Neuronal stem cell (in vitro differentiated cells): ENCODE results near the gene SMARCD2.

Experiments
- DNase-seq: peaks from one replicate; pipeline ENCODE4 v3.0.0-alpha.2; 2013; ENCODE audit warnings: low spot score
- H2AFZ ChIP-seq: one replicate; pipeline ENCODE4 v1.6.1; 2013; ENCODE audit warnings: mild to moderate bottlenecking, low read length, inconsistent platforms
- H2AK5ac ChIP-seq: 2 replicates; pipeline ENCODE4 v1.6.1; 2013; ENCODE audit warnings: low read depth, mild to moderate bottlenecking, inconsistent platforms, low read length, moderate library complexity, mixed read lengths
- H2BK120ac ChIP-seq: 2 replicates; pipeline ENCODE4 v1.6.1; 2013; ENCODE audit warnings: low read depth, mild to moderate bottlenecking, inconsistent platforms, low read length, moderate library complexity, mixed read lengths
- H2BK12ac ChIP-seq: one replicate; pipeline ENCODE4 v1.6.1; 2013; ENCODE audit warnings: low read length, inconsistent platforms
- H2BK15ac ChIP-seq: 2 replicates; pipeline ENCODE4 v1.6.1; 2013; ENCODE audit warnings: mild to moderate bottlenecking, low read length, inconsistent platforms, mixed read lengths
- H2BK5ac ChIP-seq: one replicate; pipeline ENCODE4 v1.6.1; 2013; ENCODE audit warnings: inconsistent platforms, mild to moderate bottlenecking, low read length, moderate library complexity
- H3K14ac ChIP-seq: one replicate; pipeline ENCODE4 v1.6.1; 2013; ENCODE audit warnings: low read length, inconsistent platforms
- H3K18ac ChIP-seq: 2 replicates; pipeline ENCODE4 v1.6.1; 2013; ENCODE audit warnings: low read length, inconsistent platforms
- H3K23ac ChIP-seq: 2 replicates; pipeline ENCODE4 v1.6.1; 2013; ENCODE audit warnings: low read depth, mild to moderate bottlenecking, mixed read lengths, low read length, inconsistent platforms; ENCODE audit not compliant: poor library complexity
- H3K27ac ChIP-seq: replicated peaks from 3 replicates; pipeline ENCODE4 v1.5.1; 2013; ENCODE audit warnings: low read length, inconsistent platforms
- H3K27me3 ChIP-seq, 3 experiments: 2 replicates each; pipeline ENCODE4 v1.6.1; 2013; ENCODE audit warnings: low read length in 3 of 3, mild to moderate bottlenecking in 2 of 3, inconsistent platforms in 1 of 3, low read depth in 1 of 3, mixed read lengths in 1 of 3, moderate library complexity in 1 of 3; ENCODE audit not compliant: control insufficient read depth in 3 of 3, insufficient read depth in 3 of 3
- H3K36me3 ChIP-seq, 2 donors: replicated peaks in 1 of 2; 2 replicates each; pipeline ENCODE4 v1.6.1; 2013; ENCODE audit warnings: low read length in 2 of 2; ENCODE audit not compliant: control insufficient read depth in 2 of 2, insufficient read depth in 2 of 2
- H3K4ac ChIP-seq: 2 replicates; pipeline ENCODE4 v1.6.1; 2013; ENCODE audit warnings: inconsistent platforms, mild to moderate bottlenecking, low read length, moderate library complexity
- H3K4me1 ChIP-seq, 2 donors: 1 replicate in 1 of 2; 2 replicates in 1 of 2; pipeline ENCODE4 v1.6.1; 2013; ENCODE audit warnings: low read length in 2 of 2, low read depth in 1 of 2; ENCODE audit not compliant: control insufficient read depth in 2 of 2, insufficient read depth in 1 of 2
- H3K4me2 ChIP-seq: one replicate; pipeline ENCODE4 v1.6.1; 2013; ENCODE audit warnings: mild to moderate bottlenecking, low read length, inconsistent platforms; ENCODE audit not compliant: insufficient read depth, poor library complexity, severe bottlenecking
- H3K4me3 ChIP-seq, 2 donors: 2 replicates each; pipeline ENCODE4 v1.5.1; 2013; ENCODE audit warnings: low read length in 2 of 2, mild to moderate bottlenecking in 2 of 2, inconsistent platforms in 1 of 2, moderate library complexity in 1 of 2
- H3K79me1 ChIP-seq: one replicate; pipeline ENCODE4 v1.6.1; 2013; ENCODE audit warnings: low read depth, mild to moderate bottlenecking, inconsistent platforms, low read length, moderate library complexity
- H3K9ac ChIP-seq: one replicate; pipeline ENCODE4 v1.6.1; 2013; ENCODE audit warnings: mild to moderate bottlenecking, low read depth, low read length, inconsistent platforms; ENCODE audit not compliant: poor library complexity
- H3K9me3 ChIP-seq, 2 donors: replicated peaks in 1 of 2; 2 replicates each; pipeline versions ENCODE3 to v1.6.1; 2013; ENCODE audit warnings: low read length in 2 of 2, mild to moderate bottlenecking in 2 of 2, inconsistent platforms in 1 of 2, low read depth in 1 of 2, mixed read lengths in 1 of 2, moderate library complexity in 1 of 2; ENCODE audit not compliant: control insufficient read depth in 2 of 2, insufficient read depth in 1 of 2
- H4K8ac ChIP-seq: one replicate; pipeline ENCODE4 v1.6.1; 2013; ENCODE audit warnings: low read depth, mild to moderate bottlenecking, inconsistent platforms, low read length, moderate library complexity
- H4K91ac ChIP-seq: one replicate; pipeline ENCODE4 v1.6.1; 2013; ENCODE audit warnings: low read length, low read depth, mild to moderate bottlenecking, inconsistent platforms; ENCODE audit not compliant: poor library complexity
- WGBS, 2 donors: extraction: QIAGEN DNeasy Blood & Tissue Kit; methylation state at CpG; one replicate each; pipeline ENCODE4 v1.1.7; 2013; ENCODE audit warnings: missing lambda C conversion rate in 2 of 2, mixed read lengths in 1 of 2; ENCODE audit not compliant: insufficient read length in 2 of 2, insufficient replicate concordance in 1 of 2; ENCODE audit errors: extremely low coverage in 2 of 2; 5-methylcytosine and 5-hydroxymethylcytosine counted together

The SMARCD2 gene

DNA sequence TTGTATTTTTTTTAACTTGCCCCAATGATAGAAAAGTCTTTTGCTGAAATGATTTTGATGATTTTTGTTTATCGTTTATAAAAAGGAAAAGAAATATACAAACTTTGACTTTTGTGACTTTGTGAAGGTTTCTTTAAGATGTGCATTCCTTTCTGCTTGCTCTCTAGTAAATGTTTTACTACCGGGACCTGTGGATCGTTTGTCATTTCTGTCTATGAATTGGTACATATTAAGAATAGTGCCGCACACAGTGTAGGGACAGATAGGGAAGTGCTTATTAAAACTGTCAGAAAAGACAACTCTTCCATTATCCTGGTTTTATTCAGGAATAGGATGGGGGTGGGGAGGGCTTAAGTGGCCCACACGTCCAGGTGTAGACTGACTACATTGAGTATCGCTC, 23.4 kb downstream of the SMARCD2 start:
- H2BK15ac ChIP-seq, result no peak overlapping the region
- no peak overlapping the region for H4K8ac ChIP-seq
- no peak overlapping the region for H3K4me3 ChIP-seq
- 100% methylated on average over 1 of the region's 6 CpGs; no CpG with 5 or more reads in 1 of the 2 donors for WGBS, 2 donors
- no peaks in the 10 kb centered on the region for H3K4me1 ChIP-seq
- H3K4me2 ChIP-seq, result no peak overlapping the region
- no peaks in the 10 kb centered on the region for H3K27me3 ChIP-seq
- no peak overlapping the region for H3K18ac ChIP-seq
- H2BK120ac ChIP-seq, result no peak overlapping the region
- H2AFZ ChIP-seq, result no peak overlapping the region
- H3K14ac ChIP-seq, result no peak overlapping the region
- H3K4ac ChIP-seq, result no peak overlapping the region
- no peaks in the 10 kb centered on the region for H3K9me3 ChIP-seq
- H3K36me3 ChIP-seq, result peaks cover 72 to 100% of the 10 kb centered on the region in 2 donors
- H2BK5ac ChIP-seq, result no peak overlapping the region
- no peak overlapping the region for H3K27ac ChIP-seq
- H3K23ac ChIP-seq, result no peak overlapping the region
- no peak overlapping the region for H4K91ac ChIP-seq
- no peak overlapping the region for H2BK12ac ChIP-seq
- H3K9ac ChIP-seq, result no peak overlapping the region
- no peak overlapping the region for H2AK5ac ChIP-seq
- no peak for DNase-seq
- peaks cover 3% of the 10 kb centered on the region for H3K79me1 ChIP-seq

DNA sequence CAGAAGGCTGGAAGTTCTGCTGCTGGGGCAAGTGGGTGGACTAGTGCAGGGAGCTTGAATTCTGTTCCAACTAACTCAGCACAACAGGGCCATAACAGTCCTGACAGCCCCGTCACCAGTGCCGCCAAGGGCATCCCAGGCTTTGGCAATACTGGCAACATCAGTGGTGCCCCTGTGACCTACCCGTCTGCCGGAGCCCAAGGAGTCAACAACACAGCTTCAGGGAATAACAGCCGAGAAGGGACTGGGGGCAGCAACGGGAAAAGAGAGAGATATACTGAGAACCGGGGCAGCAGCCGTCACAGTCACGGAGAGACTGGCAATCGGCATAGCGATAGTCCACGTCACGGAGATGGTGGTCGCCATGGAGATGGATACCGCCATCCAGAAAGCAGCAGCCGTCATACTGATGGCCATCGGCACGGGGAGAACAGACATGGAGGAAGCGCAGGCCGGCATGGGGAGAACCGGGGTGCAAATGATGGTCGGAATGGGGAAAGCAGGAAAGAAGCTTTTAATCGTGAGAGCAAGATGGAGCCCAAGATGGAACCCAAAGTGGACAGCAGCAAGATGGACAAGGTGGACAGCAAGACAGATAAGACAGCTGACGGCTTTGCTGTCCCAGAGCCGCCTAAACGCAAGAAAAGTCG, 24.6 kb downstream of the SMARCD2 start:
- no peak overlapping the region for H4K8ac ChIP-seq
- peaks cover 71 to 100% of the 10 kb centered on the region in 2 donors for H3K36me3 ChIP-seq
- DNase-seq, result no peak
- WGBS, 2 donors, result no CpG with 5 or more reads among the region's 27 CpGs
- H3K4me3 ChIP-seq, result no peak overlapping the region
- H3K27me3 ChIP-seq, result no peaks in the 10 kb centered on the region
- H3K4ac ChIP-seq, result no peak overlapping the region
- no peak overlapping the region for H2AK5ac ChIP-seq
- no peak overlapping the region for H2BK12ac ChIP-seq
- no peak overlapping the region for H2AFZ ChIP-seq
- H3K9ac ChIP-seq, result peak overlapping the region; percentile 10
- H3K27ac ChIP-seq, result no peak overlapping the region
- no peak overlapping the region for H2BK5ac ChIP-seq
- H3K18ac ChIP-seq, result no peak overlapping the region
- H3K23ac ChIP-seq, result no peak overlapping the region
- no peak overlapping the region for H4K91ac ChIP-seq
- H3K9me3 ChIP-seq, result no peaks in the 10 kb centered on the region
- H2BK15ac ChIP-seq, result no peak overlapping the region
- no peak overlapping the region for H3K14ac ChIP-seq
- H3K79me1 ChIP-seq, result peaks cover 3% of the 10 kb centered on the region
- H2BK120ac ChIP-seq, result no peak overlapping the region
- no peak overlapping the region for H3K4me2 ChIP-seq
- H3K4me1 ChIP-seq, result no peaks in the 10 kb centered on the region

DNA sequence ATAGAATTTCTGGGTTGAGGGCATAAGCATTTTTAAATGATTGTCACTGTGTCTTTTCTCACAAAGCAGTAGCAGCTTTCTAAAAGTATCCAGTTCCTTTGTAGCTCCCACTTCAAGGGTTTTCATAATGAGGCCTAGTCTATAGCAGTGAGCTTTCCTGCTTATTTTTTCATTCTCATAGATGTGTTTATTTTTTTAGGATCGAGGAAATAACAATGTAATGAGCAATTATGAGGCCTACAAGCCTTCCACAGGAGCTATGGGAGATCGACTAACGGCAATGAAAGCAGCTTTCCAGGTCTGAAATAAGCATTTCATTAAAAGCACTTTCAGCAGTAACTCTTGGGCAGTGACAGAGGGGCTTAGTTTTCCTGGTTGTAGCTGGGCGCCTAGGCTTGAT, 25.8 kb downstream of the SMARCD2 start:
- WGBS, 2 donors, result no CpG with 5 or more reads among the region's 4 CpGs
- peaks cover 70 to 100% of the 10 kb centered on the region in 2 donors for H3K36me3 ChIP-seq

GRCh38 chr17:63816123-63816522, 26.4 kb downstream of the SMARCD2 start:
- no peak overlapping the region for H3K18ac ChIP-seq
- H3K4ac ChIP-seq, result no peak overlapping the region
- H4K8ac ChIP-seq, result no peak overlapping the region
- WGBS, 2 donors, result no CpG with 5 or more reads among the region's 2 CpGs
- H3K14ac ChIP-seq, result no peak overlapping the region
- H2BK15ac ChIP-seq, result no peak overlapping the region
- no peak for DNase-seq
- H3K9ac ChIP-seq, result no peak overlapping the region
- peaks cover 3% of the 10 kb centered on the region for H3K79me1 ChIP-seq
- H4K91ac ChIP-seq, result no peak overlapping the region
- no peaks in the 10 kb centered on the region for H3K9me3 ChIP-seq
- peaks cover 69 to 100% of the 10 kb centered on the region in 2 donors for H3K36me3 ChIP-seq
- H3K4me2 ChIP-seq, result no peak overlapping the region
- H2AFZ ChIP-seq, result no peak overlapping the region
- H3K23ac ChIP-seq, result no peak overlapping the region
- no peak overlapping the region for H2BK120ac ChIP-seq
- no peaks in the 10 kb centered on the region for H3K27me3 ChIP-seq
- no peak overlapping the region for H2BK12ac ChIP-seq
- H3K4me1 ChIP-seq, result no peaks in the 10 kb centered on the region
- no peak overlapping the region for H3K4me3 ChIP-seq
- no peak overlapping the region for H3K27ac ChIP-seq
- no peak overlapping the region for H2AK5ac ChIP-seq
- H2BK5ac ChIP-seq, result no peak overlapping the region

More for the DNA sequence above, 25.8 kb downstream of the SMARCD2 start:
- Histone ChIP-seq H2BK5ac (no peak overlapping the region), H3K9ac (no peak overlapping the region), H3K4ac (no peak overlapping the region), H3K9me3 (no peaks in the 10 kb centered on the region), H3K18ac (no peak overlapping the region), H3K27me3 (no peaks in the 10 kb centered on the region), H3K4me2 (no peak overlapping the region), H4K91ac (no peak overlapping the region), H3K14ac (no peak overlapping the region), H2BK15ac (no peak overlapping the region), H2BK12ac (no peak overlapping the region), H4K8ac (no peak overlapping the region), H3K4me1 (no peaks in the 10 kb centered on the region), H2AK5ac (no peak overlapping the region), H3K79me1 (peaks cover 3% of the 10 kb centered on the region), H2BK120ac (no peak overlapping the region), H3K27ac (no peak overlapping the region), H2AFZ (no peak overlapping the region), H3K4me3 (no peak overlapping the region), H3K23ac (no peak overlapping the region)
- DNase-seq, result no peak
